Limb (tissue), 2 donors: Measurements from ENCODE around the gene HPSE2.
A peak's percentile ranks its signal among the peaks of the same experiment; 100 is the strongest.
"Not testable (repeated sequence)": the region's sequence is repeated elsewhere in the genome, so short reads cannot be mapped to it uniquely, and the experiment has no call there.

Experiments
- DNase-seq, 2 donors: peaks; one replicate each; pipeline ENCODE4 v3.0.0-alpha.2; 2016; ENCODE audit errors: extremely low spot score in 2 of 2

The HPSE2 gene

DNA sequence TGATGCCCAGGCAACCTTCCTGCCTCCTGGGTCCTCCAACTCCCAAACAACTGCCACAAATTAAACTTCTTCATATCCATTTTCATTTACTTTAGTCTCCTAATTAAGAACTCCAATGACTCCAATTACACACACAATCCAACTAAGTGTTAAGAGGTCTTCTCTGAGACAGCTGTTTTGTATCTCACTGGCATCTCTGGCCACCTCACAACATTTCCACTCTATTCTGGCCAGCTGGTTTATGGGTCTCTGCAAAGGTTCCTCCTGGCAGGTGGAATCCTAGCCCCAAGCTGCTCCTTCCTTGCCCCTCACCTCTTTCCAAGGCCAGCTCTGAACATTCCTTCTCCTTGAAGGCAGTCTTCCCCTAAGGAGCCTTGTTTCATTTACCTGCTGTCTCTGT lies 665.8 kb downstream of the HPSE2 start:
- DNase-seq = no peak

DNA sequence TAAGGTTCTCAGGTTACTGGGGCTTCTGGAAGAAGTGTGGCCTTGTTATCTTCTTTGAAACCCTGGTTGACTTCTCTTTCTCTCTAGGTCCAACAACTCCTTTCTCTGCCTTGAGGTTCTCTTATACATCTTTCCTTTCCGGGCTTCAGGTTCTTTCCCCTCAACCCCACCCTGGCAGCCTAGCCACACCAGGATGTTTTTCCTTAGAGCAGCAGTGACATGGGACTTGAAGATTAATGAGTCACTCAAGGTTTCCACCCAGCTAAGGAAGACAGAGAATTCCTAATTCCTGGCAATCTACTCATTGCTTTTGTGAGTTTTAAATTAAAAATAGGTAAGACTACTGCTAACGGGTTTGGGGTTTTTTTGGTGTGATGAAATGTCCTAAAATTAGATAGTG lies 667.1 kb downstream of the HPSE2 start:
- no peak for DNase-seq

DNA sequence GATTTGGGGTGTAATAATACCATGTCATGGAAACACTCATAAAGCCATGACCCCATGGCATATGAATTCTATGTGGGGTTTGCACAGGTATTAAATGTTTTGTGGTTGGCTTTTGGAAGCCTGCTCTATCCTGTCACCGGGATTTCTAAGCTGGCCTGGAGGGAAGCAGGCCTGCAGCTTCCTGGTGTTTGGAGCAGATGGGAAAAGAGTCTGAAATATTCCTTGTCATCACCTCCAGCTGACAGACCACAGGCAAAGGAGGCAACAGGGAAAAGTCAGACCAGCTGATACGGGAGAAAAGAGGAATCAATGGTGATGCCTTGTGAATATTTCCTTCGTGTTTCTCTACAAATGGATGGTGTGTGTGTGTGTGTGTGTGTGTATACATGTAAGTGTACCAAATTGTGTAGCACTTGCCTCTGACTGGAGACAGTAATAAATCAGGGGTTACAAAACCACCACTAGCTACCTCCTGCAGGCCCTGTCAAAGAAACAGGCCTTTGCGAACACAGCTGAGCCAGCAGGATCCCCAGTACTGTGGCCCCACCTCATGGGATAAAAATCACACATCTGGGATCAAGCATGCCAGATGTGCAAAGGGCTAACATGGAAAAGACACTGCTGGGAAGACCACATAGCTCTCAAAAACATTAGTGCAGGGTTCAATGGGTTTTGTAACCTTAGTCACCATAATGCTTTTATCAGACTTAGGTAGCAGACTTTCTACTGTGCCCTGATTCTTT lies 668.1 kb downstream of the HPSE2 start:
- peak in 1 of 2 donors; percentile 38 for DNase-seq

DNA sequence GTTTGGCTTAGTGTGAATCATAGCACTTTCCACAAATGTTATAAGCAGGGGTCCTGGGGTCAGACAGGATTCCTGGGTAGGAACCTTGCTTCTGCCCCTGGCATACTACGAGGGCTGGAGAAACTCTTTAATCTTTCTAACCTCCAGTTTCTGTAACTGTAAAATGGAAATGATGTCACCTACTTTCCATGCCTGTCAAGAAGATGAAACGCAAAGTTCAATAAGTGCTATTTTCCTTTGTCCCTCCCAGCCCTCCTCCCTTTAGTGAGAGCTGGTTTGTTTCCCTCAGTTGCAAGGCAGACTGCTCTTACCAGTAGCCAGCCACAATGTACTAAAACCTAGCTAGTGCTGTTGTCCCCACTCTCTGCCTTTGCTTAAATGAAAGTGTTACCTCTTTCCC lies 671.8 kb downstream of the HPSE2 start:
- no peak for DNase-seq

DNA sequence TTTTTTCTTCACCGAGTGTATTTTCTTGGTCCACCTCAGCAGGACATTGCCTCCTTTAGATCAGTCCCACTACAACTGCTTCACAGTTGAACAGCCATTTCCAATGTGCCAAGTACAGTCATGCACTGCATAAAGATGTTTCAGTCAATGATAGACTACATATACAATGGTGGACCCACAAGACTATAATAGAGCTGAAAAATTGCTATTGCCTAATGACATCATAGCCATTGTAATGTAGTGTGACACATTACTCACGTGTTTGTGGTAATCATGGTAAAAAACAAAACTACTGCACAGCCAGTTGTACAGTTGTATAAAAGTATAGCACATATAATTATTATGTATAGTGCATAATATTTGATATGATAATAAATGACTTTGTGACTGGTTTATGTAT lies 675.1 kb downstream of the HPSE2 start:
- no peak for DNase-seq

DNA sequence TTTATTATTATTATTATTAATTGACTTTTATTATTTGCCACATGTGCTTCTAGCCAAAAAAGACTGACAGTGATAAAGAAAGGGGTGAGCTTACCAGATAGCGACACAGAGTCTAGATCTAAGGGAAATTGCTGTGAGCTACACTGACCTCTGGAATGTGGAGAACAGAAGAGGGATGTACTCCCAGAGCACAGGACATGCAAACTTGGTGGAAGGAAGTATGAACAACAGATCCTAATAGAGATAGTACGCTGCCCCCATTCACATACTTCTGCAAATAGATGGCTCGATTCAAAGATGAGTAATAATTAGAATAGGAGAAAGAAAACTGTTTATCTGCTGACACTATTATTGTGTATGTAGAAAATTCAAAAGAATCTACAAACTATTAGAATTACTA lies 679.6 kb downstream of the HPSE2 start:
- DNase-seq = no peak

DNA sequence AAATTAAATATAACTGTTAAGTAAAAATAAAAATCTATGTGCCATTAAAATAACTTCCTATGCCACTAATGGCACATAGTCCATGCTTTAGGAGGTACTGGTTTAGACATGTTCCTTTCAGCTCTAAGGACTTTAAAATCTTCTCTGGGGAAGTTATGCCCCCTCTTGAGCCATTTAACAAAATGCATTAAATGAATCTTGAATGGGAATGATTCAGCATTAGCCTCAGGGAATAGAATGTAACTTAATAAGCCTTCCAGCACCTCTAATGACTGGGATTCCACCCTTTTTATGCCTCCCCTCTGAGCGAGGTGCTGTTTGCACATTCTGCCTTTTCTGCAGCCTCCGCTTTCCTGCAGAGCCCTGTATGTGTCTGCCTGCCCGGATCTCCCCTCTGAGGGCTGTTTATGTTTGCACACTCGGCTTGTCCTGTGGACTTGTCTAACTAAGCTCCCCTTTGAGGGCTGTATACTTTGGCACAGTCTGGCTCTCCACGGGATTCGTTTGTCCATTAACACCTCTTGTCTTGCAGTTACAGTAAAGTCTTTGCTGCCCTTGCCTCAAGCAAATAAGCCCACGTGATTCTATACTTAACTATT lies 680.5 kb downstream of the HPSE2 start:
- DNase-seq = peak in 1 of 2 donors; percentile 44

DNA sequence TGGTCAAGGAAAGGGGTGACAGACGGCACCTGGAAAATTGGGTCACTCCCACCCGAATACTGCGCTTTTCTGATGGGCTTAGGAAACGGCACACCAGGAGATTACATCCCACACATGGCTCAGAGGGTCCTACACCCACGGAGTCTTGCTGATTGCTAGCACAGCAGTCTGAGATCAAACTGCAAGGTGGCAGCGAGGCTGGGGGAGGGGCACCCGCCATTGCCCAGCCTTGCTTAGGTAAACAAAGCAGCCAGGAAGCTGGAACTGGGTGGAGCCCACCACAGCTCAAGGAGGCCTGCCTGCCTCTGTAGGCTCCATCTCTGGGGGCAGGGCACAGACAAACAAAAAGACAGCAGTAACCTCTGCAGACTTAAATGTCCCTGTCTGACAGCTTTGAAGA lies 694.1 kb downstream of the HPSE2 start:
- DNase-seq = not testable (repeated sequence)

DNA sequence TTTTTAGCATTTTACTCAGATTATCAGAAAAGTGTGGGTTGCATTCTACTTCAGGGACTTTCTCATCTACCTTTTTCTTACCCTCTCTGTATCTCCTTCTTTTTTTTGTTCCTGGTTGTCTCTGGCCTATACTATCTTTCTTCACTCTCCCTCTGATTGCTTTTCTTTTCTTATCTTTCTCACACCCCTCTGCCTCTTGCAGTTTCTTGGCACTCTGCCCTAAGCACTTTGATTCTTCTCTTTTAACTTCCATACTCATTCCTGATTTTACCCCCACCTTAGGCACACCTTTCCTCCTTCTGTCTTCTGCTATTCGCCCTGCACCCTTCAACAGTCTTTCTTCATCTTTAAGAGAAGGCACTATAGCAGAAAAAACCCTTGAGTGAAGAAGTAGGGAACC lies 696.1 kb downstream of the HPSE2 start:
- no peak for DNase-seq

DNA sequence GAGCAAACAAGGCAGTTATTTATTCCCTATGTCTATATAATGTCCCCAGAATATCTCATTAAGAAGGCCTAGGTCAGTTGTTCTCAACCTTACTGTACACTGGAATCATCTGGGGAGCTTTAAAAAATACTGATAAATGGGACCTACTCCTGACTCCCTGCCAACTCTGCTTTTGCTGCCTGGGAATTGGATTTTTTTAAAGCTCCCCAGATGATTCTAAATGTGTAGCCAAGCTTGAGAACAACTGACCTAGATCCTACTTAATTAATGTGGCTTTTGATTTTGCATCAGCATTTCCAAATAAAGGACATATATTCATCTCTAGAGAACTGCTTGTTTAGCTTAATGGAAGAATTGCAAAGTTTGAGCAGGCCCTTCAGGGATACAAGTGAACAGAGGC lies 697.2 kb downstream of the HPSE2 start:
- DNase-seq = no peak

DNA sequence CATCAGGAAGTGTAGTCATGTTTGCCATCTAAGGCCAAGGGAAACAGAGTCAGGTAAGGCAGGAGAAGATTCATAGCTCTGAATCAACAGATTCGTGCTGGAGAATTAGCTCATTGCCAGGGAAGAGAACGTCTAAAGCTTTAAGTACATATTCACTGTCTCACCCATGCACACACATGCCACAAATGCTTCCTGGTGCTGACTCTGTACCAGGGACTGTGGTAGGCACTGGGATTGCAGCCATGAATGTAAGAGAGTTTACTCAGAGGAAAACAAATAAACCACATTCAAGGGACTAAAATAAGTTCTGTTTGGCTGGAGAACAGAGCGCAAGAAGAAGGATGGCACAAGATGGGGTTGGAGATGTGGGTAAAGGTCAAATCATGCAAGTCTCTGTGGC lies 699.1 kb downstream of the HPSE2 start:
- no peak for DNase-seq

DNA sequence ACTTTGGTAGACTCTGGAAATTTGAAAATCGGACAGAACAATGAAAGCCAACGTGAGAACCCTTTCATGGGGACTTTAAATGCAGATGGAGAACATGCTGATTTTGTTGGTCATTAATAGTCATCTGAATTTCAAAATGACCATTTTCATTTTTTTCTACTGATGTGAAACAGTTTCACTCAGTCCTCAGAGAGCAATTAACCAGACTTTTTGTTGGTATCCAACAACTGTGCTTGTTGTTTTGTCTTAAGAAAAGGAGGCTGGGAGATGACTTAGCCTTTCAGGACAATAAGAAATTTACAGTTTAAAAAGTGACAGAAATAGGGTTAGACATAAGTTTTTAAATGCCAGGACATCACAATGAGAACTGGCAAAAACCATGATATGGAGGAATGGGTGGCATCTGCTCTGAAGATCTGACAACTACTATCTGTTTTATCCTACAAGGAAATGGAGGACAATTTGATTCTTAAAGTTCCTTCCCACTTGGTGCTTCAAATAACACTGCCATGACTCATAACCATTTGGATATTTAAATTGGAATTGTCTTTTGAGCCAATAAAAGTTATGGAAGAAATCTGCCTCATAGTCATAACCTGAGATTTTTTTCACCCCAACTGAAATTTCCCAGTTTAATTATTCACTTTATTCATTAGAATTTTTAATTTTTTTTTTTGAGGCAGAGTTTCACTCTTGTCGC lies 701.8 kb downstream of the HPSE2 start:
- DNase-seq = no peak

DNA sequence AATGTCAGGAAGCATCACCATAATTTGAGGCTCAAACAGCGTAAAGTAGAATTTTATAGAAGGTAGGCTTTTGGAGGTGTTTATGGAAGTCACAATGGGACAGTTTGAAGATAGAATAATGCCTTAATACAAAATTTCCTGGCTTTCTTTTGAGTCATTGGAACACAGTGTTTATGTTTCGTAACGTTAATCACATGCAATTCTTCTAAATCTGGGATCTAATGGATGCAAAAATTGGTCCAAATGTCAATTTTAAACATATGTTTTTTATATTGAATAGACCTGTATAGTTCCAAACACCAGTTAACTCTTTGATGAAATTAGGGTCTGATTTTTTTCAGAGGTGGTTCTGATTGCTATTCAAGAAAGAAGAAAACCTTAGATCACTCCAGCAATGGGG lies 702.4 kb downstream of the HPSE2 start:
- no peak for DNase-seq

DNA sequence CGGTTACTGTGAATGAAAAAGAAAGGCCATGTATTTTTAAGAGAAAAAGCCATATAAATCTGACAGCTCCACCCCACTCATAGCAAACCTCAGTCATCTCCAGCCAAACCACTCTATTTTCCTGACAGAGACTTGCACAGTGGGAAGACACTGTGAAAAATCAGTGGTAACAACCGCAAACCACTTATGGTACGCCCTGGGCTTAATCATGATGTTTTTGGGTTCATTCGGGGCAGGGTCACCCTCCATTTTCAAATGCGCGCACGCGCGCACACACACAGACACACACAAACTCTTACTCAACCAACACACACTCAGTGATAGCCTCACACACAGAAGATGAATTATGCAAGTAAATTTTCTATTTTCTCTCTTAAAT lies 706.9 kb downstream of the HPSE2 start:
- DNase-seq = no peak

DNA sequence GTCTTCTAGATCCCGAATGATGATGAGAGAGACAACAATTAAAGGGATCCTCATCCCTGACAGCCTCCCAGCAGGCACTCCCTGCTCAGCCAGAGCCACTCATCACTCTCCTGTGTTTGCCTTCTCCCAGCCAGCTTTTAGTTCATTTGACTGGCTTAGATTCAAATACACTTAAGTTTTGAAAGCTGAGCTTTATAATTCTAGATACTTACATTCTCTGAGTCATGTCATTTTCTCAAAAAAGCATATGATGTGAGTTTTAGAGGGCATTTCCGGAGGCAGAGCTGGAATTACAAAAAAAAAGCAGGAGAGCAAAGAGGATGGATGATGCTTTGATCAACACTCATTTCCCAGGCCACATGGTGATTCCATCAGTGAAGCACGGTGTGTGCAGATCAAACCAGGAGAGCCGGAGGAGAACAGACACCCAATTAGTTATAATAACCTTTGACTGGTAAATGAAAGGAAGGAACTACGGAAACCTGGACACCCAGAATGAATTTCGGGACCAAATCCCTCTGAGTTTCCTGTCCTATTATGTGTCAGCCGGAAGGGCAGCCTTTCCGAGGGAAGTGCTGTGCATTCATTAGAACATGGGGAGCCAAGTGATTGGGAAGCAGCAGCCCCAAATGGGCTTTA lies 707.4 kb downstream of the HPSE2 start:
- no peak for DNase-seq

DNA sequence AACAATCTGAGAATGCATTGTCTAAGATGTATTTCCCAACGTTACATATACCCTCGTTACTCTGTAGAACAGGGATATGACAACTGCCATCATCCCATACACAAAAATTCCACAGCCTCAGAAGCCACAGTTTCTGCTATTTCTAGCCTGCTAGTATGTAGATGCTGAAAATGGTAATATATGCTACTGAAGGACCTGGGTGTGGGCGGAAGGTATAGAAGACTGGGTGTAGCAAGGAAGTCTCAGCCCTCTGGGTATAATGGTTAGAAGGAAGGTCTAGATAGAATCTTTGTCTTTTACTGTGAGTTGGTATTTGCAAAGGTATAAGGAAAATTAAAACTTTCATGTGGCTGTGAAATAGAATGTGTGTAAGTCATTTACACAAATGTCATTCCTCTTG lies 709.7 kb downstream of the HPSE2 start:
- no peak for DNase-seq

DNA sequence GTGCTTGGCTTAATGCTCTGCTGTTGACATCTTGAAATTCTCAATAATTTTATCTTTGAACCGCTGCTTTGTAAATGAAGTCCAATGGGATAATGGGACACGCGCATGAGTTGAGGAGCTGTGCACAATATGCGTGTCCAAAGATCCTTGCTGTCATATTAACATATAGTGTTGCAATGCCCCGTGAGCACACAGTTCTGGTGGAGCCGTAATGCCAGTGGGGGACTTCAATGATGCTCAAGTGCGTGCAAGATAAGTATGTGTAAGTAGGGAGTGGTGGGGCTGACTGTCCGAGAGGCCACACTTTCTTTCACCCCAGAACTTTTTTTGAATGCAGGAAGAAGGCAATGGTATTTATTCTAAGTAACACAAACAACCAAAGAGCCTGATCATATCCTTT lies 711.5 kb downstream of the HPSE2 start:
- no peak for DNase-seq

DNA sequence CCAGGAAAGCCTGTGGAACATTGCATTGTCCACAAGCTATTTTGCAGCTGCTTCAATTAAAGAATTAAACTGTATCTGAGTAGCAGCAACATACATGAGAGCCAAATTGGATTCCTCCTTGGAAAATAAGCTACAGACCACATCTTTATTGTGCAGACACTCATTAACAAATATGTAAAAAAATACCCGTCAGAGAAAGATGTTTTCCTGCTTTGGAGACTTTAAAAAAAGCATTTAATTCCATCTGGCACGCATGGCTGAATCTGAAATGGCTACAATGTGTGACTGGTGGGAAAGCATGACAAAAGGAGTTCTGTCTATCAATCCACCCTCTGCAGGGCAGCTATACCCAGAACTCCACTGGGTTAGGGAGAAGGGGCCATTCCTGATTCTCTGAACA lies 715.8 kb downstream of the HPSE2 start:
- peak in 1 of 2 donors; percentile 10 for DNase-seq

DNA sequence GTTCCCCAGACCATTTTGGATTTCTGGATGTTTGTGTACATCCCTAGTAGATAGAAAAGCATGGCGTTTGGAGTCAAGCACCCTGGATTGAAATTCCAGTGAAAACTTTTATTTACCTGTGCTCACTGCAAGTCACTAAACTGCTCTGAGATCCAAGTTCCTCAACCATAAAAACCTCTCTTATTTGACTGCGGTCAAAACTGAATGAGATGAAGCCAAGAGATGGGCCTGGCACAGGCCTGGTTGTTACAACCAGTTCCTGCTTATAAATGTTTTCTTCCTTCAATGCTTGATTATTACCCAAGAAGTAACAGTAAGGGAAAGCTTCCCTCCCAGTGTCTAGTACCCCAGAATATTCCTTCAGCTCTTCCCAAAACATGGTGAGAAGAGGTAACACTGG lies 718.0 kb downstream of the HPSE2 start:
- no peak for DNase-seq

DNA sequence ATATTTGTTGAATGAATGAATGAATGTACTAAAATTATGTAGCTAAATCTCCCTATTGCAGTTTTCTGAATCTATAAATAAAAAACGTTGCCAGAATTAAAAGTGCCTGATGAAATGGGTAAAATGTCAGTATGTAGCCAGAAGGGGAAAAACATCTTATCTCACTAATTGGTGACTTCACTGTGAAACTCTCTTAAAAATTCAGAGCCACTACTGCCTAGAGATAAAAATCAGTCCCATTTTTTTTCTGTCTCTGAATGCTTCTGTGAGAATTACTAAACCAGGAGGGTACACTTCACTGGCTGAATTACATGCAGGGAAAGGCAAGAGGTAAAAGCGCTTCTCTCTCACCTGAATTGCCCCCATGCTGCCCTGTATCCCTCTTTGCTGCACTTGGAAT lies 719.3 kb downstream of the HPSE2 start:
- no peak for DNase-seq

DNA sequence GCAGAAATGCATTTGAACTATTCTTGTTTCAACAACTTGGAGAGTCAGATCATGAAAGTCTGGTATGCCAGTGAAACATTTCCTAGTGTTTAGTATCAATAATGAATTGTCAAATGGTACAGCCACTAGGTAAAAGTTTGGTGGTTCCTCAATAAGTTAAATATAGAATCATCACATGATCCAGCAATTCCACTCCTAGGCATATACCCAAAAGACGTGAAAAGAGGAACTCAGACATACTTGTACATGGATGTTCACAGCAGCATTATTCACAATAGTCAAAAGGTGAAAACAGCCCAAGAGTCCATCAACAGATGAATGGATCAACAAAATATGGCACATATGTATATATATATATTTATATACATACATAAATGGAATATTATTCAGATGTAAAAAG lies 721.9 kb downstream of the HPSE2 start:
- DNase-seq = no peak

DNA sequence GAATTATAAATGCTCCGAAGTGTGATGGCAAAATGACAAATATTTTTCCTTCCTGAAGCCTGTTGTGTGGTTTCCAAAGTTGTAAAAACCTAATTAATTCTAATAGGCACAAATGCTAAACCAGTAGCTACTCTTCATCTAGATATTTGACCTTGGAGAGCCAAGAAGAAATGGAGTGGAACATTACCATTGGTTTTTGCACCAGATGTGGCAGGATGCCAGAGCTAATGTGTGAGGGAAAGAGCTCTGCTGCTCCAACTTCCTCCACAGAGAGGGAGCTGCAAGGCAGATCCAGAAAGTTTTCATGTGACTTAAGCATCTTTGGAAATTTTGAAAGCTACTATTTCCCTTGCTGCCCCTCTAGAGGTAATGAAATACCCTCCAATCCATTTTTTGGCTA lies 723.8 kb downstream of the HPSE2 start:
- peak; percentile 25 to 41 for DNase-seq
